Calu3 (cell line): Measurements from ENCODE around the gene TRMT112. TPM values are rescaled to one million over a fixed set of nuclear protein-coding genes. Genes with fewer than 3 reads are reported as not detected.
A peak's percentile ranks its signal among the peaks of the same experiment; 100 is the strongest.
"Not testable (repeated sequence)": the region's sequence is repeated elsewhere in the genome, so short reads cannot be mapped to it uniquely, and the experiment has no call there.

Source experiments
- BruUV-seq: library from RNA; stranded (reverse); fragments of 400-500 nt; replicated peaks from 2 replicates; lab custom pipeline; 2021; lab: Mats Ljungman, UMichigan
- CTCF ChIA-PET: fragments of 300-600 bp; sonication (Branson Sonifier 250); formaldehyde crosslinking; loops from one replicate; lab custom pipeline; 2022; ENCODE audit warnings: antibody characterized with exemption; lab: Charles Lee
- DNase-seq: peaks from one replicate; pipeline ENCODE4 v3.0.0; 2022
- H3K27ac Mint-ChIP-seq: one replicate; pipeline ENCODE4 v1.8.0; 2022; ENCODE audit warnings: mixed read lengths; ENCODE audit not compliant: unreplicated experiment
- H3K27me3 Mint-ChIP-seq: one replicate; pipeline ENCODE4 v1.8.0; 2022; ENCODE audit warnings: mixed read lengths; ENCODE audit not compliant: unreplicated experiment
- H3K36me3 Mint-ChIP-seq: one replicate; pipeline ENCODE4 v1.8.0; 2022; ENCODE audit warnings: mild to moderate bottlenecking, moderate library complexity, mixed read lengths; ENCODE audit not compliant: insufficient read depth, unreplicated experiment
- H3K4me1 Mint-ChIP-seq: one replicate; pipeline ENCODE4 v1.8.0; 2022; ENCODE audit warnings: mild to moderate bottlenecking, low read depth, mixed read lengths; ENCODE audit not compliant: unreplicated experiment
- H3K4me3 Mint-ChIP-seq: one replicate; pipeline ENCODE4 v1.8.0; 2022; ENCODE audit warnings: mild to moderate bottlenecking, low read depth, moderate library complexity, mixed read lengths; ENCODE audit not compliant: unreplicated experiment
- H3K9me3 Mint-ChIP-seq: one replicate; pipeline ENCODE4 v1.8.0; 2022; ENCODE audit warnings: low read depth, mixed read lengths; ENCODE audit not compliant: unreplicated experiment
- CTCF ChIP-seq: fragments of 200-600 bp; IDR thresholded peaks from one replicate; pipeline ENCODE4 v1.8.0; 2022; ENCODE audit warnings: antibody characterized with exemption; ENCODE audit not compliant: unreplicated experiment
- intact Hi-C: fragments of 100-400 bp; cut with micrococcal nuclease; formaldehyde crosslinking; loops from one replicate; pipeline ENCODE4 v1.10.0; 2022; ENCODE audit not compliant: unreplicated experiment
- total RNA-seq: library from RNA; stranded (reverse); gene quantifications from 2 replicates; pipeline ENCODE4 v1.2.3, GENCODE V29; 2022

The TRMT112 gene
- total RNA-seq, 1 experiment from 2014 or later: 197 TPM

- Mint-ChIP-seq H3K27ac (peak overlapping the region; percentile 28), H3K27me3 (no peaks in the 10 kb centered on the region), H3K4me3 (no peak overlapping the region), H3K4me1 (peaks cover 11% of the 10 kb centered on the region), H3K36me3 (peaks cover 72% of the 10 kb centered on the region), H3K9me3 (no peaks in the 10 kb centered on the region)
- CTCF ChIA-PET: no interaction called here
- DNase-seq: no peak
- intact Hi-C loops: no loop called here
- no TSS peak for BruUV-seq
- TF ChIP-seq CTCF: no peak
Observed at GRCh38 chr11:64313491-64314145, 3.7 kb downstream of the TRMT112 start.

DNA sequence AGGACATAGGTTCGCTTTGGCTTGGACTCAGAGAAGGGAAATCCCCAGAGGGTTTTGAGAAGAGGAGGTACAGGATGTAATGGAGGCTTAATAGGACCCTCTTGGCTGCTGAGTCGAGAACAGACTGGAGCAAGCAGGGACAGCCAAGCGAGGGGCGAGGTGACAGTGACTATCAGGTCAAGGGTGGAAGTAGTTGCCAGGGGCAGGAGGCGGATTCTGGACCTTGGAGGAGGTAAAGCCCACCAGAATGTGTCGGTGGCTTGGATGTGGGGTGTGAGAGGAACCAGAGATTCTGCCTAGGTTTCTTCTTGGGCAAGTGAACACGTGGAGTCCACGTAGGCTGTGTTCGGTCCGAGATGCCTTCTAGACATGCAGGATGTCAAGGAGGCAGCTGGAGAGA lies 4.4 kb downstream of the TRMT112 start:
- Mint-ChIP-seq H3K4me1 (peaks cover 10% of the 10 kb centered on the region), H3K4me3 (no peak overlapping the region), H3K27me3 (no peaks in the 10 kb centered on the region), H3K9me3 (no peaks in the 10 kb centered on the region), H3K27ac (peak overlapping the region; percentile 28), H3K36me3 (peaks cover 66% of the 10 kb centered on the region)
- CTCF ChIA-PET: interaction anchor here (0.8 kb wide), 1 partner anchor 42 kb away, joined by 9 read pairs; no protein-coding TSS in a partner anchor
- intact Hi-C loops: no loop called here
- no peak for TF ChIP-seq CTCF
- DNase-seq: no peak
- BruUV-seq: no TSS peak

DNA sequence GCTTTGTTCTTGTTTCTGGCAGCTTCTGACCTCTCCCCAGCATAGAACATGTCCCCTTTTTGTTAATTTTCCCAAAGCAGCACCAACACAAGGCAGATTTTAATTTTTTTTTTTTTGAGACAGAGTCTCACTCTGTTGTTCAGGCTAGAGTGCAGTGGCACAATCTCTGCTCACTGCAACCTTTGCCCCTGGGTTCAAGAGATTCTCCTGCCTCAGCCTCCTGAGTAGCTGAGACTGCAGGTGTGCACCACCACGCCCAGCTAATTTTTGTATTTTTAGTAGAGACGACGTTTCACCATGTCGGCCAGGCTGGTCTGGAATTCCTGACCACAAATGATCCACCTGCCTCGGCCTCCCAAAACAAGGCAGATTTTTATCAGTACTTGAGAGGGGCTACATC lies 9.6 kb downstream of the TRMT112 start:
- peak overlapping the region; percentile 100 for H3K4me3 Mint-ChIP-seq
- not testable (repeated sequence) for H3K27ac Mint-ChIP-seq

DNA sequence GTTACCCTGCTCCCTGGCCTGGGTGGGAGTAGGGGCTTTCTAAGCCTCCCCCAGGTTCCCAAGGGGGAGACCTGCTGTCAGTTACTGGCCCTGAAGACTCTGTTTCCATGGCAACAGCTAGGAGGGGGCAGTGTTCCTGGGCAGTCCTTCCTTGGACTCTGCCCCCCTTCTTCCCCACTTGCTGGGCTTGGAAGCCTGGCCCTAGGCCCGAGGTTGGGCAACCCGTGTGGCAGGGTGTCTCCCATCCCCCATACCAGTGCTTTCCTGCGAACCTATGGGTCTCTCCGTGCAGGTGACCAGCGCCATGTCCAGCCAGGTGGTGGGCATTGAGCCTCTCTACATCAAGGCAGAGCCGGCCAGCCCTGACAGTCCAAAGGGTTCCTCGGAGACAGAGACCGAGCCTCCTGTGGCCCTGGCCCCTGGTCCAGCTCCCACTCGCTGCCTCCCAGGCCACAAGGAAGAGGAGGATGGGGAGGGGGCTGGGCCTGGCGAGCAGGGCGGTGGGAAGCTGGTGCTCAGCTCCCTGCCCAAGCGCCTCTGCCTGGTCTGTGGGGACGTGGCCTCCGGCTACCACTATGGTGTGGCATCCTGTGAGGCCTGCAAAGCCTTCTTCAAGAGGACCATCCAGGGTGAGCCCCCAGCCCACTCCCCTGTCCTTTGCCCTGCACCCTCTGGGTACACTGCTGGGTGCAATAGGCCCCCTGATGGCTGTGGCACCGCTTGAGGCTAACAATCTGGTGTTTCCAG lies 10.3 kb downstream of the TRMT112 start:
- intact Hi-C loops: loop anchor here (10.0 kb wide), 1 partner anchor 62 kb away; the partner anchor contains the start of genes FKBP2 and PPP1R14B
- H3K27me3 Mint-ChIP-seq: no peaks in the 10 kb centered on the region
- H3K36me3 Mint-ChIP-seq: peaks cover 44% of the 10 kb centered on the region
- TF ChIP-seq CTCF: no peak
- H3K4me1 Mint-ChIP-seq: peaks cover 16% of the 10 kb centered on the region
- H3K4me3 Mint-ChIP-seq: peak overlapping the region; percentile 100
- no peak overlapping the region for H3K27ac Mint-ChIP-seq
- peak; percentile 34 for DNase-seq
- BruUV-seq: no TSS peak
- CTCF ChIA-PET: interaction anchor here (0.9 to 3.7 kb wide), 3 partner anchors 35 to 50 kb away, joined by 3 to 25 read pairs (median 3); no protein-coding TSS in a partner anchor
- H3K9me3 Mint-ChIP-seq: no peaks in the 10 kb centered on the region

More for the DNA sequence above, 9.6 kb downstream of the TRMT112 start:
- Mint-ChIP-seq H3K36me3 (peaks cover 50% of the 10 kb centered on the region), H3K4me1 (peaks cover 21% of the 10 kb centered on the region)
- intact Hi-C loops: loop anchor here (10.0 kb wide), 1 partner anchor 63 kb away; the partner anchor contains the start of genes FKBP2 and PPP1R14B
- BruUV-seq, H3K9me3 Mint-ChIP-seq, H3K27me3 Mint-ChIP-seq, CTCF ChIA-PET, DNase-seq: not testable (repeated sequence)
